Activated CD8-positive, alpha-beta memory T cell treated with anti-CD3 and anti-CD28 coated beads for 4 hours (primary cell): Measurements from ENCODE around the gene NUP214.

Source experiments
- DNase-seq, 2 donors: peaks; one replicate each; pipeline ENCODE4 v3.0.0-alpha.2; 2020; ENCODE audit warnings: low read depth in 2 of 2

The NUP214 gene

DNA sequence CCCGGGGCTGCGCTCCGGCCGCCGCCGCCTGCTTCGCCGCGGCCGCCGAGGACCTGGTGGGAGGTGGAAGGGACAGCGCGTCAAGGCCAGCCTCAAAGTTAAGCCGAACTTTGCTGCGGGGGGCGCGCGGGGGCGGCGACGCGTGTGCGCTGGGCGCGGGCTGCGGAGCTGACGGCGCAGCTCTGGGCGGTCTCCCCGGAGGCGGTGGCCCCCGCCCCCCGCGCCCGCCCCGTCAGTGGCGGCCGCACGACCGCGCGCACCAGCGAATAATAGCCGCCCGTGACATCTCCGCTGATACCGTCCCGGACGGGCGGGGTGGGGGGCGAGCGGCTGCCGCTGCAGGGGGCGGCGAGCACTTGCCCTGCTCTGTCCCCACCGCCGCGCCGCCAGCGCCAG, 151.5 kb downstream of the NUP214 start:
- no peak for DNase-seq

GRCh38 chr9:131277287-131277909, 152.0 kb downstream of the NUP214 start:
- no peak for DNase-seq

DNA sequence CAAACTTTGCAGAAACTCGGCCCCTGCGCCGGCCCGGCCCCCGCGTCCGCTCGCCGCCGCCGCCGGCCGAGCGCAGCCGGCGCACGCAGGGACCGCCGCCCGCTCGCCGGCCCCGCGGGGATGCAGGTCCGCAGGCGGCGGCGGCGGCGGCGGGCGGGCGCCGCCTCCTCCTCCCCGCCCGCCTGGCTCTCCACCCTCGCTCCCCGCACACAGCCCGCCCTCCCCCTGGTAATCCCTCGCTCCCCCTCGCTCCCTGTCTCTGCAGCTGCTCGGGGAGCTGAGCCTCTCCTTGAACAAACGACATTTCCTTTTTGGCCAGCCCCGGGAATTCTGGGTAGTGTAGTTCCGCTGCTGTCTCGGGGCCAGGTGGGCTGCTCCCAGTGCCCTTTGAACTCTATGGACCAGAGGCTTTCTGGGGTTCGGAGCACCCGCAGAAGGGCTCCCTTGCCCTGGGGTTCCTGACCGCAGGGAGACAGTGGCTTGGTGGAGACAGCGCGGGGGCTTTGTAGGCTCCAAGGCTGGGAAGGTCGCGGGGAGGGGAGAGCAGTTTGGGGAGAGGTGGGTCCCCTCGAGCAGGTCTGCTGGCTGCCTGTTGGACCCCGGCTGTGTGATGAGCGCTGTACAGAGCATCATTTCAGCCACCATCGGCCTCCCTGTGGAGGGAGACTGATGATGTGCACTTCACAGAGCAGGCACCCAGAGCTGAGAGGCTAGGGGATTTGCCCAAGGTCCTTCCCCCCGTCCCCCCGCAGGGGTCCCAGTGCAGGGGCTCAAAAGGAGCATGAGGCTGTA, 152.7 kb downstream of the NUP214 start:
- DNase-seq: peak; percentile 42 to 53

- DNase-seq: no peak
These were observed 153.3 kb downstream of the NUP214 start for GRCh38 chr9:131278702-131279111.

- no peak for DNase-seq
These were observed 153.9 kb downstream of the NUP214 start for GRCh38 chr9:131279196-131279862.

DNA sequence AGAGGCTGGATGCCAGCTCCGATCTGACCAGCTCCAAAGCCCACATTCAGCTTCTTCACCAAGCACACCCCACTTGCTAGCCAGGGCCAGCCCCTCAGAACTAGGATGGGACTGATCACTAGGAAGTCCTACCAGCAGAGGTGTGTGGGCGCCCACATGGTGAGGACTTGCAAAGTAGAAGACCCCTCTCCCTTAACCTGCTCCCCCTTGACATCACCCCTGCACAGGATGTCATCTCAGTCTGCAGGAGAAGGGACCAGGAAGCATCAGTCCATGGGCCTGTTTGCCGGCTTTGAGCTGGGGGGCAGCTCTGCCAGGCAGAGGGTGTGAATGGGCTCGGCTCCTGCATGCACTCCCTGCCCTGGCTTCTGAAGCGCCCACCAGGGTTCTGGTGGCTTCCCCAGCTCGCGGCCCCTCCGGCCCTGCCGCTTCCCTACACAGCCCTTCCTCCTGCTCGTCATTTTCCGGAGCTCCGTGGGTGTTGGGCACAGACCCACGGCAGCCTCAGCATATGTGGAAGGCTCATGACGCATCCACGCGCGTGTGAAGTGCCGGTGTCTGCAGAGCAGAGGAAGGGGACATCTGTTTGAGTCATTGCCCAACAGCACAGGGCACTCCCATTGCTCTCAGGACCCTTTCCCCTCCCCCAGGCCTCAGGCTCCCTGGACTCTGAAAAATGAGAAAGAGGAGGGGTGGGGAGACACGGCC, 154.6 kb downstream of the NUP214 start:
- DNase-seq: no peak

- DNase-seq: no peak
These were observed 155.3 kb downstream of the NUP214 start for GRCh38 chr9:131280660-131281059.

- DNase-seq: no peak
These were observed 156.0 kb downstream of the NUP214 start for GRCh38 chr9:131281119-131281965.

GRCh38 chr9:131282175-131282574, 156.8 kb downstream of the NUP214 start:
- no peak for DNase-seq

DNA sequence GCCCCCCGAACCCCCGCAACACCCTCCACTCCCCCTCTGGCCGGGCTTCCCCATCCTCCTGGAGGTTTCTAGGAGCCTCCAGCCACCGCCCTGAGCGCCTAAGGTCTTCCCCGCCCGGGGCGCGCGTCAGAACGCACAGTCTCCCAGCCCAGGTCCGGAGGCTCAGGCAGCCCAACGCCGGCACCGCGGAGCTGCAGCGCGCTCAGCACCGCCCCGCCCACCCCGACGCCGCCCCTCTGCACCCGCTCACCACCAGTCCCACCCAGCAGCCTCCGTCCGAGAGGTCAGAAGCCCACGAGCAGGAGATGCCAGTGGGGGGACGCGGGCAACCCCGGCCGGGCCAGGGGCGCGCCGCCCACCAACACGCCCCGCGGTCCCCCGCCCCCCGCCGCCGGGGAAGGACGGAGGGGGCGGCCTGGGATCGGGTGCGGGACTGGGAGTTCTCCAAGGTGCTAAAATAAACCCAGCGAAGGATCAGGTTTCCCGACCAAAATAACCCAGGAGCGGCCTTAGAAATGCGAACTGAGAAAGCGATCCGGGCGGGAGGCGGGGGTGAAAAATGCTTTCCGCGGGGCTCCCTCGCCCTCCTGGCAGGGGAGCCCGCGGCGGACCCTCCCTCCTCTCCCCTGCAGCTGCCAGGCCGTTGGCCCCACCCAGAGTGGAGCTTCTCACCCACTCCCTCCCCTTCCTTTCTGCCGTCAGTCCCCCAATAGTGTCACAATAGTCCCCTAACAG, 157.5 kb downstream of the NUP214 start:
- DNase-seq: no peak
